IPS DF 6.9 (cell line): ENCODE data around the gene PYGB.
A peak's percentile ranks its signal among the peaks of the same experiment; 100 is the strongest.

Experiments used
- DNase-seq: peaks from one replicate; pipeline ENCODE4 v3.0.0-alpha.2; 2013; ENCODE audit warnings: low read depth, low spot score
- H3K27ac ChIP-seq: one replicate; pipeline ENCODE4 v1.5.1; 2013; ENCODE audit warnings: low read length, control low read depth
- H3K27me3 ChIP-seq: 2 replicates; pipeline ENCODE4 v1.6.1; 2013; ENCODE audit warnings: mild to moderate bottlenecking, low read length; ENCODE audit not compliant: control insufficient read depth, insufficient read depth
- H3K36me3 ChIP-seq: 2 replicates; pipeline ENCODE4 v1.6.1; 2013; ENCODE audit warnings: low read length; ENCODE audit not compliant: control insufficient read depth, insufficient read depth
- H3K4me1 ChIP-seq: 2 replicates; pipeline ENCODE4 v1.6.1; 2013; ENCODE audit warnings: low read length; ENCODE audit not compliant: control insufficient read depth, insufficient read depth
- H3K4me3 ChIP-seq: 2 replicates; pipeline ENCODE4 v1.5.1; 2013; ENCODE audit warnings: mild to moderate bottlenecking, low read length
- H3K9me3 ChIP-seq: 2 replicates; pipeline ENCODE4 v1.6.1; 2013; ENCODE audit warnings: low read length, inconsistent platforms; ENCODE audit not compliant: control insufficient read depth, insufficient read depth
- WGBS: extraction: QIAGEN DNeasy Blood & Tissue Kit; methylation state at CpG from one replicate; pipeline ENCODE4 v1.1.7; 2013; ENCODE audit warnings: mixed read lengths, missing lambda C conversion rate; ENCODE audit not compliant: insufficient read length, insufficient coverage; 5-methylcytosine and 5-hydroxymethylcytosine counted together

The PYGB gene

GRCh38 chr20:25247956-25248785 lies at the start of gene PYGB:
TSS of gene PYGB (plus strand) at chr20:25248085. CDS start at chr20:25248179, 94 bp downstream.
- no peaks in the 10 kb centered on the region for H3K27me3 ChIP-seq
- no peaks in the 10 kb centered on the region for H3K36me3 ChIP-seq
- peak within 1 kb of the TSS; percentile 65 for H3K4me3 ChIP-seq
- DNase-seq, result no peak
- no CpG with 5 or more reads among the region's 113 CpGs for WGBS
- no peaks in the 10 kb centered on the region for H3K4me1 ChIP-seq
- no peaks in the 10 kb centered on the region for H3K9me3 ChIP-seq
- no peak within 1 kb of the TSS for H3K27ac ChIP-seq

- WGBS, result no CpG with 5 or more reads among the region's 11 CpGs
These were observed 49.1 kb upstream of the PYGB start for GRCh38 chr20:25198663-25199383.

GRCh38 chr20:25199473-25200260 lies 48.2 kb upstream of the PYGB start:
- Histone ChIP-seq H3K36me3 (no peaks in the 10 kb centered on the region), H3K4me1 (peaks cover 2% of the 10 kb centered on the region), H3K27ac (no peak overlapping the region), H3K27me3 (no peaks in the 10 kb centered on the region), H3K9me3 (no peaks in the 10 kb centered on the region), H3K4me3 (no peak overlapping the region)
- DNase-seq, result no peak
- WGBS, result no CpG with 5 or more reads among the region's 5 CpGs

More at GRCh38 chr20:25198663-25199383, 49.1 kb upstream of the PYGB start:
- H3K36me3 ChIP-seq, result no peaks in the 10 kb centered on the region
- no peak for DNase-seq
- H3K4me3 ChIP-seq, result no peak overlapping the region
- H3K9me3 ChIP-seq, result no peaks in the 10 kb centered on the region
- H3K4me1 ChIP-seq, result peaks cover 2% of the 10 kb centered on the region
- H3K27ac ChIP-seq, result no peak overlapping the region
- H3K27me3 ChIP-seq, result no peaks in the 10 kb centered on the region

- Histone ChIP-seq H3K9me3 (no peaks in the 10 kb centered on the region), H3K27me3 (no peaks in the 10 kb centered on the region), H3K27ac (no peak overlapping the region), H3K4me3 (no peak overlapping the region), H3K4me1 (no peaks in the 10 kb centered on the region), H3K36me3 (no peaks in the 10 kb centered on the region)
- WGBS, result no CpG with 5 or more reads among the region's 2 CpGs
- no peak for DNase-seq
These were observed 44.8 kb upstream of the PYGB start for GRCh38 chr20:25203089-25203488.

- H3K27me3 ChIP-seq, result no peaks in the 10 kb centered on the region
- no peaks in the 10 kb centered on the region for H3K4me1 ChIP-seq
- no peak overlapping the region for H3K4me3 ChIP-seq
- no peak for DNase-seq
- no peaks in the 10 kb centered on the region for H3K36me3 ChIP-seq
- no peak overlapping the region for H3K27ac ChIP-seq
- no peaks in the 10 kb centered on the region for H3K9me3 ChIP-seq
- WGBS, result no CpG with 5 or more reads among the region's 1 CpG
These were observed 44.0 kb upstream of the PYGB start for GRCh38 chr20:25203871-25204320.

- no CpG with 5 or more reads among the region's 9 CpGs for WGBS
- Histone ChIP-seq H3K36me3 (no peaks in the 10 kb centered on the region), H3K27ac (no peak overlapping the region), H3K4me1 (no peaks in the 10 kb centered on the region), H3K9me3 (no peaks in the 10 kb centered on the region), H3K27me3 (no peaks in the 10 kb centered on the region), H3K4me3 (no peak overlapping the region)
- no peak for DNase-seq
These were observed 43.2 kb upstream of the PYGB start for GRCh38 chr20:25204550-25205276.

GRCh38 chr20:25205277-25206062 lies 42.4 kb upstream of the PYGB start:
- H3K36me3 ChIP-seq, result no peaks in the 10 kb centered on the region
- H3K4me1 ChIP-seq, result no peaks in the 10 kb centered on the region
- no peak for DNase-seq
- WGBS, result no CpG with 5 or more reads among the region's 21 CpGs
- H3K27me3 ChIP-seq, result no peaks in the 10 kb centered on the region
- H3K27ac ChIP-seq, result no peak overlapping the region
- H3K9me3 ChIP-seq, result no peaks in the 10 kb centered on the region
- no peak overlapping the region for H3K4me3 ChIP-seq

GRCh38 chr20:25206063-25206403 lies 41.9 kb upstream of the PYGB start:
- Histone ChIP-seq H3K4me1 (no peaks in the 10 kb centered on the region), H3K9me3 (no peaks in the 10 kb centered on the region), H3K36me3 (no peaks in the 10 kb centered on the region), H3K4me3 (no peak overlapping the region), H3K27ac (no peak overlapping the region), H3K27me3 (no peaks in the 10 kb centered on the region)
- WGBS, result no CpG with 5 or more reads among the region's 9 CpGs
- no peak for DNase-seq

GRCh38 chr20:25206548-25206947 lies 41.3 kb upstream of the PYGB start:
- WGBS, result no CpG with 5 or more reads among the region's 8 CpGs
- Histone ChIP-seq H3K27me3 (no peaks in the 10 kb centered on the region), H3K27ac (no peak overlapping the region), H3K4me1 (no peaks in the 10 kb centered on the region), H3K36me3 (no peaks in the 10 kb centered on the region), H3K4me3 (no peak overlapping the region), H3K9me3 (no peaks in the 10 kb centered on the region)
- DNase-seq, result no peak
